Kidney (tissue), 14 donors: ENCODE measurements around the gene LRRN4CL. TPM values are rescaled to one million over a fixed set of nuclear protein-coding genes. Genes with fewer than 3 reads are reported as not detected.

Experiments used
- DNase-seq, 5 donors: peaks; one replicate each; pipeline ENCODE4 v3.0.0-alpha.2; 2013 to 2020
- FAIRE-seq: peaks from 2 replicates; lab custom pipeline; 2012; peaks lifted over from hg19 to GRCh38; lab: Jason Lieb, UNC
- H3K27ac ChIP-seq, 2 donors: one replicate each; pipeline ENCODE4 v1.7.0; 2013; ENCODE audit warnings: low read depth in 2 of 2, low read length in 2 of 2, inconsistent platforms in 1 of 2
- H3K27me3 ChIP-seq: one replicate; pipeline ENCODE4 v1.7.1; 2013; ENCODE audit warnings: low read length, inconsistent platforms; ENCODE audit not compliant: control insufficient read depth, insufficient read depth
- H3K36me3 ChIP-seq, 3 donors: one replicate each; pipeline versions ENCODE4 v1.7.0 to v1.7.1; 2013; ENCODE audit warnings: low read length in 3 of 3, control low read depth in 1 of 3, inconsistent platforms in 1 of 3; ENCODE audit not compliant: insufficient read depth in 3 of 3, control insufficient read depth in 2 of 3
- H3K4me1 ChIP-seq, 3 donors: one replicate each; pipeline versions ENCODE4 v1.7.0 to v1.7.1; 2013; ENCODE audit warnings: low read length in 3 of 3, inconsistent platforms in 1 of 3, low read depth in 1 of 3; ENCODE audit not compliant: control insufficient read depth in 2 of 3, insufficient read depth in 2 of 3
- H3K4me3 ChIP-seq, 3 donors: one replicate each; pipeline versions ENCODE4 v1.7.0 to v1.8.1; 2013; ENCODE audit warnings: low read length in 3 of 3, control low read depth in 1 of 3, inconsistent platforms in 1 of 3
- H3K9ac ChIP-seq, 3 donors: one replicate each; pipeline versions ENCODE4 v1.7.0 to v1.7.1; 2013; ENCODE audit warnings: low read length in 3 of 3, control low read depth in 1 of 3, inconsistent platforms in 1 of 3
- H3K9me3 ChIP-seq, 3 donors: one replicate each; pipeline versions ENCODE4 v1.7.0 to v1.7.1; 2013; ENCODE audit warnings: low read length in 3 of 3, control low read depth in 1 of 3, inconsistent platforms in 1 of 3; ENCODE audit not compliant: control insufficient read depth in 2 of 3, insufficient read depth in 1 of 3
- CTCF ChIP-seq: IDR thresholded peaks from 3 replicates; pipeline ENCODE4 v1.5.1; 2012; ENCODE audit warnings: mild to moderate bottlenecking, moderate library complexity, borderline replicate concordance; ENCODE audit not compliant: insufficient read depth; ENCODE audit errors: extremely low read depth
- intact Hi-C: fragments of 100-400 bp; cut with DNase I; formaldehyde crosslinking; loops from one replicate; pipeline ENCODE4 v1.11.1; 2022
- polyA plus RNA-seq: library from polyadenylated mRNA; stranded (reverse); fragments of 350-450 nt; fragmentation: Illumina TruSeq; extraction: RNeasy Lipid Tissue Mini Kit (QIAGEN cat#74804); gene quantifications from one replicate; pipeline ENCODE4 v1.2.3, GENCODE V29; 2014; ENCODE audit warnings: low read depth, low replicate concordance; ENCODE audit not compliant: insufficient read depth
- total RNA-seq: library from RNA; stranded (reverse); fragmentation: NEBNext Ultra II Directional; extraction: Animal tissue kit (Norgen Biotek cat#: 25700); gene quantifications from one replicate; pipeline ENCODE4 v1.2.1, GENCODE V29; 2021
- donor health status: control.
- donor health status: control.
- donor health status: control.
- donor health status: control.
- donor health status: control.
- donor health status: DM: yes; HTN: yes; CAD: no.
- donor health status: Normal renal cell carcinoma (clear cell type).

LRRN4CL gene
- total and polyA plus RNA-seq, 2 donors from 2014 or later: 0.58 to 1.2 TPM

GRCh38 chr11:62665075-62665598 lies 24.2 kb downstream of the LRRN4CL start, which contains the start of the genes C11orf98 and CSKMT:
Gene C11orf98 (minus strand): TSS chr11:62665210. CDS start chr11:62665169, 41 bp downstream.
Gene CSKMT (plus strand): TSS chr11:62665312. CDS start chr11:62665880, 568 bp downstream.
- H3K9me3 ChIP-seq: no peaks in the 10 kb centered on the region
- TF ChIP-seq CTCF: no peak
- peaks cover 2 to 16% (median 11%) of the 10 kb centered on the region in 3 donors for H3K4me1 ChIP-seq
- intact Hi-C loops: no loop called here
- DNase-seq: peak; percentile 97 to 98 (median 98)
- H3K27me3 ChIP-seq: no peaks in the 10 kb centered on the region
- peak within 1 kb of the TSS; percentile 87 to 94 (median 93) for H3K4me3 ChIP-seq
- H3K36me3 ChIP-seq: no peaks in the 10 kb centered on the region
- peak within 1 kb of the TSS; percentile 79 to 89 for H3K27ac ChIP-seq
- no peak for FAIRE-seq
- H3K9ac ChIP-seq: peak within 1 kb of the TSS; percentile 73 to 93 (median 90)

- H3K9ac ChIP-seq: peak overlapping the region; percentile 14 to 93 (median 68)
- peaks cover 2 to 16% (median 11%) of the 10 kb centered on the region in 3 donors for H3K4me1 ChIP-seq
- no peaks in the 10 kb centered on the region for H3K27me3 ChIP-seq
- peak overlapping the region; percentile 77 to 93 (median 87) for H3K4me3 ChIP-seq
- DNase-seq (peak; percentile 80 to 87 (median 85)), FAIRE-seq (no peak)
- no peaks in the 10 kb centered on the region for H3K9me3 ChIP-seq
- TF ChIP-seq CTCF: no peak
- intact Hi-C loops: no loop called here
- no peaks in the 10 kb centered on the region for H3K36me3 ChIP-seq
- peak overlapping the region; percentile 79 to 82 for H3K27ac ChIP-seq
Observed at GRCh38 chr11:62664405-62665074, 24.8 kb downstream of the LRRN4CL start.

GRCh38 chr11:62656796-62657429 lies 32.4 kb downstream of the LRRN4CL start:
- no peaks in the 10 kb centered on the region for H3K9me3 ChIP-seq
- no peak for FAIRE-seq

More at GRCh38 chr11:62656796-62657429, 32.4 kb downstream of the LRRN4CL start:
- H3K36me3 ChIP-seq: no peaks in the 10 kb centered on the region
- DNase-seq: peak in 1 of 5 donors; percentile 15
- H3K4me1 ChIP-seq: peaks cover 0 to 4% (median 4%) of the 10 kb centered on the region in 3 donors
- no peak for TF ChIP-seq CTCF
- no peaks in the 10 kb centered on the region for H3K27me3 ChIP-seq
- no peak overlapping the region for H3K4me3 ChIP-seq
- H3K9ac ChIP-seq: no peak overlapping the region
- intact Hi-C loops: no loop called here
- H3K27ac ChIP-seq: no peak overlapping the region
